Fibroblast of pulmonary artery (primary cell): Measurements from ENCODE around the gene UBE2E1.

Source experiments
- DNase-seq: peaks from one replicate; pipeline ENCODE4 v3.0.0-alpha.2; 2010; ENCODE audit warnings: low read depth
- H3K4me3 ChIP-seq: replicated peaks from 2 replicates; pipeline ENCODE4 v1.5.1; 2011; ENCODE audit warnings: low read depth, mild to moderate bottlenecking, control low read depth, low read length, moderate library complexity
- TF ChIP-seq, protein P1 (sequence below): IDR thresholded peaks from 2 replicates; pipeline ENCODE4 v1.5.1; 2011; ENCODE audit warnings: mild to moderate bottlenecking, control low read depth, low read length, inconsistent platforms; ENCODE audit errors: missing control alignments

Gene UBE2E1

DNA sequence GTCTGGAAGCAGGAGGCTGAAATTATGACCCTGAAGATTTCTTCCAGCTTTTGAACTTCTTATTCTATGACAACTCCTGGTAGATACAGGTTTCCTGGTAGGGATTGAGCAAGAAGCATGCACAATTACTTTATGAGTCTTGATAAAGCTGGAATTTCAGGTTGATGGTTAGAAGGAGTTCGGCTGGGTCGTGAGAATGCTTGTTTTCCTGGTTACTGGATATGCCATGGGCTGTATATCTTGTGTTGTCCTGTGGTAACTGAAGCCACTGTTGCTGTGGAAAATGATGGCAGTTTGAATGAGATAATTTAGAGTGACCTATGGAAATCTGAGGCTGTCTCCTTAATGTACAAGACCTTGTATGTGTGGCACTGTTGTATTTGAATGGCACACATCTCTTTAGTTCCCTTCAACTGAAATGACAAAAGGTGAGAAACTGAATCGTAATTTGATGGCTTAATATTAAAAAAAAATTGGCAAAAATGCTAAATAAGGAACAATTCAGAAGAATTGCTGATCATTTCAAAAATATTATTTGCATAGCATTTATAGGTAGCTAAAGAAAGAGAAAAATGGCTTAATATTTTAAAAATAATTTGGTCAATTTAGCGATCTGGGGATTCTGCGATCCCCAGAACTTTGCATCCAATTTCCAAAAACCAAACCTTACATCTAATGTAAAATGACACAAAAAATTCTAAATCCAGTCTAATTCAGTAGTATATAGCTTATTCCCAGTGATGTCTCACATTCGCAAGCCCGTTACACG, 1.1 kb upstream of the UBE2E1 start:
- H3K4me3 ChIP-seq, result no peak overlapping the region
- DNase-seq, result peak; percentile 37
- TF ChIP-seq, protein P1, sequence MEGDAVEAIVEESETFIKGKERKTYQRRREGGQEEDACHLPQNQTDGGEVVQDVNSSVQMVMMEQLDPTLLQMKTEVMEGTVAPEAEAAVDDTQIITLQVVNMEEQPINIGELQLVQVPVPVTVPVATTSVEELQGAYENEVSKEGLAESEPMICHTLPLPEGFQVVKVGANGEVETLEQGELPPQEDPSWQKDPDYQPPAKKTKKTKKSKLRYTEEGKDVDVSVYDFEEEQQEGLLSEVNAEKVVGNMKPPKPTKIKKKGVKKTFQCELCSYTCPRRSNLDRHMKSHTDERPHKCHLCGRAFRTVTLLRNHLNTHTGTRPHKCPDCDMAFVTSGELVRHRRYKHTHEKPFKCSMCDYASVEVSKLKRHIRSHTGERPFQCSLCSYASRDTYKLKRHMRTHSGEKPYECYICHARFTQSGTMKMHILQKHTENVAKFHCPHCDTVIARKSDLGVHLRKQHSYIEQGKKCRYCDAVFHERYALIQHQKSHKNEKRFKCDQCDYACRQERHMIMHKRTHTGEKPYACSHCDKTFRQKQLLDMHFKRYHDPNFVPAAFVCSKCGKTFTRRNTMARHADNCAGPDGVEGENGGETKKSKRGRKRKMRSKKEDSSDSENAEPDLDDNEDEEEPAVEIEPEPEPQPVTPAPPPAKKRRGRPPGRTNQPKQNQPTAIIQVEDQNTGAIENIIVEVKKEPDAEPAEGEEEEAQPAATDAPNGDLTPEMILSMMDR, result no peak

DNA sequence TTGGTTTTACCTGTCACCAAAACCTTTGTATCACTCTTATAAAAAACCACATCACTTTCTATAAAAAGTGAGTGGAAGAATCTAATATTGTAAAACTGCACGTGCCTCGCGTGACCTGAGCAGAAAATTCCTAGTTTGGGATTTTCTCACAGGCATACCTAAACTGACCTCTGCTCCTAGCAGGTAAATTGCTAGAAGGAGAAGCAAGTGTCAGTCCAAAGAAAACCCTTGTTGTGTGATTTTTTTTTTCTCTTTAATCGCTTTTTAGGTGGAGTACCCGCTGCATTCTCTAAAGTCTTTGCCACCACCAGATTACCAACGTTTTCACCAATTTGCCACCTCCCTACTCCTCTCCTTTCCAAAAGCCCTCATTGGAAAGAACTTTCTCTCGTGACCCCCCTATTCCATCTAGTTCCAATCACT, 534 bp upstream of the UBE2E1 start:
- TF ChIP-seq, protein P1, result no peak
- H3K4me3 ChIP-seq, result peak overlapping the region; percentile 78
- no peak for DNase-seq

DNA sequence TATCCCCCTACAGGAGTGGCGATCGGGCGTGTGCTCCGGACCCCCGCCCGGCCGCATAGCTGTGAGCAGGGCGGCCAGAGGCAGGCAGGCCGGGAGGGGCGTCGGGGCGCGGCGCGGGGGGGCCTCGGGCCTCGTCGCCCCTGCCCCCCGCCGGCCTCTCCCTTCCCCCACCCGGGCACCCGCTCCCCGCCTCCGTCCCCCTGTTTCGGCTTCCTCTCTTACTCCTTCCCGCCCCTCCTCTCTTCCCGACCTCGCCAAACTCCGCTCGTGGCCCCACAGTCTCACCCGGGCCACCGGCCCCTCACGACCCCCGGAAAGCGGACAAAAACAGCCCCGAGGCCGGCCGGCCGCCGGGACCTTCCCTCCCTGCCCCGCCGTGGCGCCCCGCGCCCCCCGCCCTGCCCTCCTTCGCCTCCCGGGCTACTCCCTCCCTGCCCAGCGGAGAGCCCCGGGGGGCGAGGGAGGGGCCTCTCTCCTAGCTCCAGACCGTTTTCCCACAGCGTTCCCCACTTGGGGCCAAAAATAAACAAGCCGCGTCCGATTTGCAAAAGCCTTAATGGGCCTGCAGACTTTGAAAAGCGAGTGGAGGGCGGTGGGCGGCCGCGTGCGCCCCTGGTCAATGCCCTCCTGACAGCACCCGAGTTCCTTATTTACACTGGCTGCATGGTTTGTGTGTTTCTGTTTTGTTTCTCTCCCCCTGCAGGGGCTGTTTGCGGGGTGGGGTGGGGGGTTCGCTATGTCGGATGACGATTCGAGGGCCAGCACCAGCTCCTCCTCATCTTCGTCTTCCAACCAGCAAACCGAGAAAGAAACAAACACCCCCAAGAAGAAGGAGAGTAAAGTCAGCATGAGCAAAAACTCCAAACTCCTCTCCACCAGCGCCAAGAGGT, 1.0 kb downstream of the UBE2E1 start:
- peak overlapping the region; percentile 78 for H3K4me3 ChIP-seq
- TF ChIP-seq, protein P1, result no peak
- peak; percentile 49 for DNase-seq

DNA sequence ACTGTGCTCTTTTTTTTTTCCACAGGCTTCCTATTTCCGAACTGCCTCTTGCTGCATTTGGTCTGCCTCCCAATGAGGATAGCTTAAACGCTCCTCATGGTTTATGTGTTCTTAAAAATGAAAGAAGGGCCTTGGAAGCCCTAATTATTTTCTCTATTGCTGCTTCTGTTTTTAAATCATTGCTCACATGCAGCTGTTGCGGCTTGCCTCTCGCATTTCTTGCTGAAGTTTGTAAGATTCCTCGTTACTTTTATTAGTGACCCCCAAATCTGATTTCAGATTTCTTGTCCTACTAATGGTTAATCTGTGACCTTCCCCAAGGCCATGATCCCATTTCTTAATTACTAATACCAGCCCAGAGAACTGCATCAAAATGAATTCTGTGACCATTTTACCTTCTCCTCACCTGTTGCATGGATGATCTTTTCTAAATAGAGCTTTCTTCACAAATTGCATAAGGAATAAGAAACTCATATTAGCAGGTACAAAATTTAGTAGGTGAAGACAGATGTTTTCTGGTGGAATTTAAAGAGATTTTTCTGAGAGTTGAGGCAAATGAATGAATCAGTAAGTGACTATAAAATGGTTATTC, 1.8 kb downstream of the UBE2E1 start:
- TF ChIP-seq, protein P1, result no peak
- no peak for DNase-seq
- H3K4me3 ChIP-seq, result peak overlapping the region; percentile 78

DNA sequence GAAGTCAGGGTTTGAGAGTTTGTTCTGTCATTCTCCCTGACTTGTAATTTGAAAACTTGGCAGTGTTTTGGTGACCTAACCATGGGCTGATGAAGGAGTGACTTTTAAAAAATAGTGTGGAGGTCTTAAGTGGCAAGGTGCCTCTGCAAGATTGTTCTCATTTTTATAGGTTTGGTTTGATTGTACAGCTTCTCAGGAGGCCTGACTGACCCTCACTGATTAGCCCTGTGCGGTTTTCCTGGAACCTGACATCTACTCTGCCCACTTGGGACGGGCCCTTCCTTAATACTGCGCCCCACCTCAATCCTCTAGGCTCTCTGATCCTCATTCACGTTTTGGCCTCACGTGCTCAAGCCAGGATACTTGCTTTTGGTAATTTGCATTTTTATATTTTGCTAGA, 2.8 kb downstream of the UBE2E1 start:
- no peak overlapping the region for H3K4me3 ChIP-seq
- TF ChIP-seq, protein P1, result no peak
- no peak for DNase-seq

DNA sequence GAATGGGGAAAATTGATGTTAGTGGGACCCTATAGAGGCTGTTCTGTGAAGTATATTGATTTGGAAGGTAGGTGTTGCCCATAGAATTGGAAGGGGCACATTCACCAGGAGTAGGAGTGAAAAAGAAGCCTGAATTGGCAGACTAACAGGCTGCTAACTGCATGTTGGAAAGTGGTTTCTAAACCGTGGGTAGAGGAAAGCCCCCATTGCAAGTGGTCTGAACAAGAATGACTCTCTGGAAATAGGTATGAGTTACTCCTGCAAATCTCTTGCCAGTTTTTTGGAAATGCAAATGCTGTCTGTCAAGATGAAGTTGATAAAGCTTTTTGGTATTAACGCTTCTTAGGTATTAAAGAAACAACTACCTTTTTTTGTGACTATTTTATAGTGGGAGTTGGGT, 3.5 kb downstream of the UBE2E1 start:
- no peak for DNase-seq
- H3K4me3 ChIP-seq, result no peak overlapping the region
- TF ChIP-seq, protein P1, result no peak
